GM19240 (cell line): ENCODE measurements around the gene CYSLTR1.
"Not testable (repeated sequence)": the region's sequence is repeated elsewhere in the genome, so short reads cannot be mapped to it uniquely, and the experiment has no call there.

Source experiments
- DNase-seq: peaks from one replicate; pipeline ENCODE4 v3.0.0; 2011; ENCODE audit warnings: low spot score; ENCODE audit not compliant: insufficient read length

Gene CYSLTR1, protein sequence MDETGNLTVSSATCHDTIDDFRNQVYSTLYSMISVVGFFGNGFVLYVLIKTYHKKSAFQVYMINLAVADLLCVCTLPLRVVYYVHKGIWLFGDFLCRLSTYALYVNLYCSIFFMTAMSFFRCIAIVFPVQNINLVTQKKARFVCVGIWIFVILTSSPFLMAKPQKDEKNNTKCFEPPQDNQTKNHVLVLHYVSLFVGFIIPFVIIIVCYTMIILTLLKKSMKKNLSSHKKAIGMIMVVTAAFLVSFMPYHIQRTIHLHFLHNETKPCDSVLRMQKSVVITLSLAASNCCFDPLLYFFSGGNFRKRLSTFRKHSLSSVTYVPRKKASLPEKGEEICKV

GRCh38 chrX:78327370-78328086, at the start of gene CYSLTR1:
TSS of gene CYSLTR1 (minus strand) at chrX:78327611. CDS start at chrX:78273746, 53,865 bp downstream.
- no peak for DNase-seq

DNA sequence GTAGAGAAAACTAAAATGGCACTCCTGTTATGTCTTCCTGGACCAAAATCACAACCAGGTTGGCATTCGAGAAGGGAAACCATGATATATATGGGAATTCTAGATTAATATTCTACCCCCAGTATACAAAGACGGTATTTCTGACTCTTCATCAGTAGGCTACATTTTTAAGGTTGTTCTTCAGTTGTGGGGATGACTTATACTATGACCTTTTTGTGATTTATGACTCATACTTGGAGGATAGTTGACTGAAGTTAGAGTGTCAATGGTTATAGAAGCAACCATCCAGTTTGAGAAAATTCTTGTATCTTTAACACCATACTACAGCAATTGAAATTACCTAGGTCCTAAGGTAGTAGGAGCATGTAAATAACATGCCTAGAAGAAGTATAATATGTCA, 49.8 kb upstream of the CYSLTR1 start:
- DNase-seq: no peak

DNA sequence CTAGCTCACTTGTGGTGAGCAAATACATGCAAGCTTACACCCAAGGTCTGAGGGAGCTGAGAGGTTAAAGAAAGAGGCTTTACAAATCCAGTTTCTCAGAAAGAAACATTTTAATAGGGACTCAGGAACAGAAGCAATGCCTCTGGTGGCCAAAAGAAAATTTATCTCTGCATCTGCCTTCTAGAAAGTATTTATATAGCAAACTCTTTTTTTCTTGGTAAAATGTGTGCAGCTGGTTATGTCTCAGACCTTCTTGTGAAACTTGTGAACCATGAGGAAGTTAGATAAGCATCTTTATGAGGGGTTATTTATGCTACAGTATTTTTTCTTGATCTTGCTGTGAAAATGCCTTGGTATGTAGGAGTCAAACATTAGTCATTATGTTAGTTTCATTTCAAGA, 48.5 kb upstream of the CYSLTR1 start:
- DNase-seq: no peak

DNA sequence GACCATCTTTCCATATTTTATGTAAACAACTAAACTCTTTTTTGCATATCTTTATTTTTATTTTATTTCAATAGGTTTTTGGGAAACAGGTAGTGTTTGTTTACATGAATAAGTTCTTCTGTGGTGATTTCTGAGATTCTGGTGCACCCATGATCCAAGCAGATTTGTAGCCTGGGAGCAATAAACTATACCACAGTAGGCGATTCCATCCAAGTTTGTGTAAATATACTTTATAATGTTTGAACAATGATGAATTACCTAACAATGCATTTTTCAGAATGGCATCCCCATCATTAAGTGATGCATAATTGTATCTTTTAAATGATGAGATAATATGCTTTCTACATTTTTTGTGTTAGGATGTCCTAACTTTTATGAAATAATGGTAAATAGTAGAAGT, 39.2 kb upstream of the CYSLTR1 start:
- no peak for DNase-seq

DNA sequence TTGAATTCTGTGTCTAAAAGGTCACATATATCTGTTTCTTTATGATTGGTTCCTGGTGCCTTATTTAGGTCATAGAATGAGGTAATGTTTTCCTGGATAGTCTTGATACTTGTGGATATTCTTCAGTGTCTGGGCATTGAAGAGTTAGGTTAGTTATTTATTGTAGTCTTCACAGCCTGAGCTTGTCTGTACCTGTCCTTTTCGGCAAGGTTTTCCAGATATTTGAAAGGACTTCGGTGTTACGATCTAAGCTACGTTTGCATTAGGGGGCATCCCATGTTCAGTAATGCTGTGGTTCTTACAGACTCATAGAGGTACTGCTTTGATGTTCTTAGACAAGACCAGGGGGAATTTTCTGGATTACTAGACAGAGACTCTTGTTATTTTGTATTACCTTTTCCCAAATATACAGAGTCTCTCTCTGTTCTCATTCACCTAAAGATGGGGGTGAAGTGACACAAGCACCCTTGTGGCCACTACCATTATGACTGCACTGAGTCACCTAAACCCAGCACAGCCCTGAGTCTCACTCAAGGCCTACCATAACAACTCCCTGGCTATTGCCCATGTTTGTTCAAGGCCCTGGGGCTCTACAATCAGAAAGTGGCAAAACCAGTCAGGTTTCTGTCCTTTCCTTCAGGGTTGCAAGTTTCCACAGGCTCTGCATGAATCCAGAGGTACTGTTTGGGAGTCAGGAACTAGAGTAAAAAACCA, 30.1 kb upstream of the CYSLTR1 start:
- no peak for DNase-seq

DNA sequence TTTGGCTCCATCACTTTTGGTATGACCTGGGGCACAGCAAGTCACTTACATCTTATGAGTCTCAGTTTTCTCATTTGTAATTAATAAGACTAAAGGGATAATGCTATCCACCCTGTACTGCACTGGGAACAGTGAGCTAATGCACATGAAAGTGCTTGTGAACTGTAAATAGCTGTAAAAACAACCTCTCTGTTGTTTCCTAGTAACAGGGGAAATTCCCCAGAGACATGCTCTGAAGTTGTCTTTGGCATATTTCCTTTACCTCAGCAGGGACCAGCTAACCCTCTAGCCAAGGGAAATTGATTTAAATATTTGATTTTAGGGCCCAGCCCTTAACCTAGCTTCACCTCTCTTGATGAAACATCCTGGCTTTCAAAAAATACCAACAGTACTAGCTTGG, 6.1 kb upstream of the CYSLTR1 start:
- peak; percentile 4 for DNase-seq

- DNase-seq: no peak
These were observed 4.3 kb upstream of the CYSLTR1 start for GRCh38 chrX:78331708-78332107.

DNA sequence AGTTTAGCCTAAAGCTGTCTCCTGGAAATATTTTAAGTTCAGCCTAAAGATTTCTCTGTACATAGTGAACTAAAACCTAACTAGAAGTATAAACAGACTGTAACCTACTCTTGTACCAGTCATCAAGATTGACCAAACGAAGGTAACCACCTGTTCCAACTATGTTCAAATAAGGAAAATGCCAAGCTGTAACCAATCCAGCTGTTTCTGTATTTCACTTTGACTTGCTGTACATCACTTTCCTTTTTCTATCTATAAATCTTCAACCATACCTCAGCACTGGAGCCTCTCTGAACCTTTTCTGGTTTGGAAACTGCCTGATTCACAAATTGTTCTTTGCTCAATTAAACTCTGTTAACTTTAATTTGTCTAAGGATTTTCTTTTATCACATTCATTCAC, 3.1 kb upstream of the CYSLTR1 start:
- DNase-seq: no peak

- DNase-seq: no peak
These were observed 2.7 kb upstream of the CYSLTR1 start for GRCh38 chrX:78330068-78330467.

- no peak for DNase-seq
These were observed 2.1 kb upstream of the CYSLTR1 start for GRCh38 chrX:78329486-78329885.

GRCh38 chrX:78326401-78326800, 1.0 kb downstream of the CYSLTR1 start:
- DNase-seq: no peak

DNA sequence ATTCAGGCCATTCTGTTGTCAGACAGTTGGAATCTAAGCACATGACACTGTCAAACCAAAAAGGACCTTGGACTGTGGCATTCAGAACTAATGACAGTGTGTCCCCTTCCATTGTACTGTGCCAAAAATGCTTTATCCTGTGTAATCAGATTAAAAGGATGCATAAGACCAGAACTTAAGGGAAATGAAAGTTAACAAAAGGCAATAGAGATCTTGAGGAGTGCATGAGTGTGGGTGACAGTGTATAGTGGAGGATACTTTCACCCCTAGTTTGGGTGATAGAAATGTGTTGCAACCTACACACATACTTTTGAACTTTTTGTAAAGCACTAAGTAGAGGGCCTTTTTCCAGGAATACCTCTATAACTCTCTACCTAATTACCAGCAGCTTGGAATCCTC, 4.5 kb downstream of the CYSLTR1 start:
- no peak for DNase-seq

- no peak for DNase-seq
These were observed 5.6 kb downstream of the CYSLTR1 start for GRCh38 chrX:78321809-78322208.

- DNase-seq: no peak
These were observed 11.1 kb downstream of the CYSLTR1 start for GRCh38 chrX:78316265-78316664.

GRCh38 chrX:78315745-78316144, 11.7 kb downstream of the CYSLTR1 start:
- no peak for DNase-seq

GRCh38 chrX:78314561-78314960, 12.8 kb downstream of the CYSLTR1 start:
- DNase-seq: no peak

GRCh38 chrX:78313526-78313925, 13.9 kb downstream of the CYSLTR1 start:
- DNase-seq: no peak

GRCh38 chrX:78307665-78308064, 19.7 kb downstream of the CYSLTR1 start:
- no peak for DNase-seq

DNA sequence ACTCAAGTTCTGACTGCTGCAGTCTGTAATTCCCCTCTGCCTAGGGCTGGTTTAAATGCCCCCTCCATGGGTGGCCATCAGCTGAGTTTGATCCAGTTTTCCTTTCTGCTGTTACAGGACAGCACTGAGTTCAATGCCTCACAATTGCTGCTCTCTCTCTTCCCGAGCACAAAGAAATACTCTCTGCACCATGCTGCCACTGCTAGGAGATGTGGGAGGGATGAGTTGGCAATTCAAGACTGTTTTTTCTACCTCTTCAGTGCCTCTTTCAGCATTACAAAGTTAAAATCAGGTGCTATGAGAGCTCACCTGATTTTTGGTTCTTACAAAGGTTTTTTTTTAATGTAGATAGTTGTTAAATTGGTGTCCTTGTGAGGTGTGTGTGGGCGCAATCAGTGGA, 24.3 kb downstream of the CYSLTR1 start:
- no peak for DNase-seq

DNA sequence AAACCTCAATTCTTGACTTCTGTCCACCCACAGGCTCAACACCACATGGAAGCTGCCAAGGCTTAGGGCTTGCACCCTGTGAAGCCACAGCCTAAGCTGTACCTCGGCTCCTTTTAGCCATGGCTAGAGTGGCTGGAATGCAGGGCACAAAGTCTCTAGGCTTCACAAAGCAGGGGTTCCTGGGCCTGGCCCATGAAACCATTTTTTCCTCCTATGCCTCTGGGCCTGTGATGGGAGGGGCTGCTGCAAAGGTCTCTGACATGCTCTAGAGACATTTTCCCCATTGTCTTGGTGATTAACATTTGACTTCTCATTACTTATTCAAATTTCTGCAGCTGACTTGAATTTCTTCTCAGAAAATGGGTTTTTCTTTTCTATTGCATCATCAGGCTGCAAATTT, 26.5 kb downstream of the CYSLTR1 start:
- DNase-seq: not testable (repeated sequence)

DNA sequence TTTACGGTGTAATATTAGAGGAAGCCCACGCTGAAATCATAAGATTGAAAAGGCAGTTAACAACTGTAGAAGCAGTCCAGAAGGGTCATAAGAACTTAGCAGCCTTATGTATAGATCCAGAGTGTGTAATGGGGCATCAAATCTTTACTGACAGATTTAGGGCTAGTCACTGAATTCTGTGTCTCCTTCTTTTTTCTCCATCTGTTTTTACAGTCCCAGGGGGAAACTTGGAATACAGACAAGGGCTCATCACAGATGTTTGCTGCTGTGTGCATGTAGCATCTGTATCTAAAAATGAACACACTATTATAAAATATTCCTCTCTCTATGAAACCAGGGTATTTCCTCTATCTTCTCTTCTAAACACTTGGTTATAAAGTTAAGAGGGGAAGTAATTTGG, 43.9 kb downstream of the CYSLTR1 start:
- no peak for DNase-seq

DNA sequence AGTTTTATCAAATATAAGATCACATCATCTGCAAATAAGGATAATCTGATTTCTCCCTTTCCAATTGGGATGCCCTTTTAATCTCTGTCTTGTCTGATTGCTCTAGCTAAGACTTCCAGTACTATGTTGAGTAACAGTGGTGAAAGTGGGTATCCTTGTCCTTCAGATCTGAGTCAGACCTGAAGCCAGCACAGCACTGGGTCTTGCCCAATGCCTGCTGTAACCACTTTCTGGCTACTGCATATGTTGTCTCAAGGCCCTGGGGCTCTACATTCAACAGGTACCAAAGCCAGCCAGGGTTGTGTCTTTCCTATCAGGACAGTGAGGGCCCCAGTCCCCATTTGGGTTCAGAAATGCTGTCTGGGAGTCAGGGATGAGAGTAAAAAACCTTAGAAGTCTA, 90.3 kb downstream of the CYSLTR1 start:
- DNase-seq: no peak
